ENCODE measurements around the gene RCL1. TPM values are rescaled to one million over a fixed set of nuclear protein-coding genes. Genes with fewer than 3 reads are reported as not detected.
A peak's percentile ranks its signal among the peaks of the same experiment; 100 is the strongest.

RCL1 gene
- total and polyA plus RNA-seq, 3 experiments from 2014 or later, result 17.7 to 39.1 (median 36.5) TPM

DNA sequence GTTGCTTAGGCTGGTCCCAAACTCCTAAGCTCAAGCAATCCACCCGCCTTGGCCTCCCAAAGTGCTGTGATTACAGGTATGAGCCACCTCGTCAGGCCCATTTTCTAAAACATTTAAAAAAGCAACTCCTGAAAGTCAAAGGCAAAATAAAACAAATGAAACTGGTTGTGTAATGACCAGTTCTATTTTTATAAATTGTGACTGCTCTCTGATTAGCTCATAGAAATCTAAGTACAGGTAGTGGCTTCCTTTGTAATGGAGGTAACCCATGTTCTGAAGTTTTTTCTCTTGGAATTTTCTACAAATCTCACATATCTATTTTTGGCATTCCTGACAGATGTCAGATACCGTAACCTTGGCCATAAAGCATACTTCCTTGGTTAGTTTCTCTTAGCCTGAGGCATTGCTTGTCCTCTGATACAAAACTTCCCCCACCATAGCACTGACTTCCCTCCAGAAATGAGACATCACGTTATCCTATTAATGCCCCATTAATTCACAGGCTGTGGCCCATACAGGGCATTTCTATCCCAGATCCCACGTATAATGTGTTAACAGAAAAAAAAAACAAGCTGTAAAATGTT, 37.6 kb upstream of the RCL1 start:
- no peak overlapping the region for H3K27ac ChIP-seq (ENCODE audit: low read depth, low read length)
- H3K4me1 Mint-ChIP-seq, result peaks cover 3 to 5% (median 4%) of the 10 kb centered on the region in 3 donors
- no peak overlapping the region for H3K27ac Mint-ChIP-seq
- H3K4me1 ChIP-seq (ENCODE audit: insufficient read depth, low read length), result no peaks in the 10 kb centered on the region
- H3K4me3 ChIP-seq (ENCODE audit: low read length), result no peak overlapping the region
- CTCF ChIA-PET, result interaction anchor here (1.1 to 10.4 kb wide), 3 partner anchors 9 to 835 kb away, joined by 3 to 93 read pairs (median 4); partner anchors contain the start of gene JAK2
- POLR2A ChIA-PET, result no interaction called here
- no peaks in the 10 kb centered on the region for H3K36me3 ChIP-seq (ENCODE audit: insufficient read depth, low read length)
- no peak for DNase-seq
- H3K27me3 ChIP-seq (ENCODE audit: insufficient read depth, low read length, poor library complexity, severe bottlenecking), result no peaks in the 10 kb centered on the region
- H3K4me3 Mint-ChIP-seq, result no peak overlapping the region
- H3K9me3 ChIP-seq (ENCODE audit: low read length), result no peaks in the 10 kb centered on the region
- no peaks in the 10 kb centered on the region for H3K9me3 Mint-ChIP-seq
- no peaks in the 10 kb centered on the region for H3K36me3 Mint-ChIP-seq
- peaks cover 10 to 14% of the 10 kb centered on the region in 2 donors for H3K27me3 Mint-ChIP-seq

DNA sequence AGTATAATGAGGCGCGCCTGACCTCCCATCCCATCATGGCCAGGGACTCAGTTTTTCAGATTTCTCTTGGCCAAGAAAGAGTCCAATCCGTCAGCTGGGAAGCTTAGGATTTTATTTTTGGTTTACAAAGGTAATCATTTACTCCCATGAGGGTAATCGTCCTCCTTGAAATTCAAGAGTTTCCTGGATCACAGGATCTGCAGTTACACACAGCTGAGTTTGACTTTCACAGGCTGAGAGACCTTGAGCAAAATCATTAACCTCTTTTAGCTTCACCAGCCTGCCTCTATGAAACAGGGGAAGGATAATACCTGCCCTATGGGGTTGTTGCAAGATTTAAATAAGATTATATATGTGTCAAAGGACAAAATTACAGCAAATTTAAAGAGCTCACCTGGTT, 36.3 kb upstream of the RCL1 start:
- peaks cover 5 to 16% of the 10 kb centered on the region in 2 donors for H3K27me3 Mint-ChIP-seq
- H3K9me3 Mint-ChIP-seq, result no peaks in the 10 kb centered on the region
- POLR2A ChIA-PET, result no interaction called here
- Histone ChIP-seq H3K4me3 (ENCODE audit: low read length) (no peak overlapping the region), H3K36me3 (ENCODE audit: insufficient read depth, low read length) (no peaks in the 10 kb centered on the region), H3K9me3 (ENCODE audit: low read length) (no peaks in the 10 kb centered on the region), H3K27ac (ENCODE audit: low read depth, low read length) (no peak overlapping the region), H3K27me3 (ENCODE audit: insufficient read depth, low read length, poor library complexity, severe bottlenecking) (no peaks in the 10 kb centered on the region), H3K4me1 (ENCODE audit: insufficient read depth, low read length) (no peaks in the 10 kb centered on the region)
- DNase-seq, result no peak
- H3K36me3 Mint-ChIP-seq, result no peaks in the 10 kb centered on the region
- H3K27ac Mint-ChIP-seq, result no peak overlapping the region
- H3K4me3 Mint-ChIP-seq, result no peak overlapping the region
- CTCF ChIA-PET, result interaction anchor here (0.8 to 10.4 kb wide), 4 partner anchors 13 to 230 kb away, joined by 3 to 93 read pairs (median 4); partner anchors contain the start of gene JAK2
- H3K4me1 Mint-ChIP-seq, result peaks cover 3 to 4% (median 4%) of the 10 kb centered on the region in 3 donors

DNA sequence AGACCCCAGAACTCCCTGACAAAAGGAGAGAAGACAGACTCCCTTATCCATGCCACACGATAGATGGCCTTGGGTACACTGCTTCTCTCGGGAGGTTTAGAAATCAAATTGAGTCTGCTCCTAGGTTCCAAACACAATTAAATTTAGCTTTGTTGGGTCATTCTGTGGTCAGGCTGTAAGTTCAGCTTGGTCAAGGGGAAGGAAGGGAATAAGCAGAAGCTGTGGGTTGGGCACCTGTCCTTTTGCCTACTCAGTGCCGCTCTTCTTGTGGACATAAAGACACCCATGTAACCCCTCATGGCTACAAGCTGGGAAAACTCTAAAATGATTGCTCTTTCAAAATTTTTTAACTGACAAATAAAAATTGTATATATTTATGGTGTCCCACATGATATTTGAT, 32.6 kb upstream of the RCL1 start:
- H3K27ac Mint-ChIP-seq, result no peak overlapping the region
- H3K36me3 Mint-ChIP-seq, result no peaks in the 10 kb centered on the region
- CTCF ChIA-PET, result interaction anchor here (0.7 to 10.4 kb wide), 22 partner anchors 8 to 869 kb away, joined by 3 to 93 read pairs (median 4); partner anchors contain the start of genes AK3, JAK2, RCL1 and RIC1
- POLR2A ChIA-PET, result no interaction called here
- peaks cover 8 to 11% (median 10%) of the 10 kb centered on the region in 3 donors for H3K4me1 Mint-ChIP-seq
- Histone ChIP-seq H3K4me1 (ENCODE audit: insufficient read depth, low read length) (no peaks in the 10 kb centered on the region), H3K27me3 (ENCODE audit: insufficient read depth, low read length, poor library complexity, severe bottlenecking) (no peaks in the 10 kb centered on the region), H3K9me3 (ENCODE audit: low read length) (no peaks in the 10 kb centered on the region), H3K4me3 (ENCODE audit: low read length) (no peak overlapping the region), H3K27ac (ENCODE audit: low read depth, low read length) (no peak overlapping the region), H3K36me3 (ENCODE audit: insufficient read depth, low read length) (no peaks in the 10 kb centered on the region)
- no peak overlapping the region for H3K4me3 Mint-ChIP-seq
- peaks cover 0 to 9% of the 10 kb centered on the region in 2 donors for H3K27me3 Mint-ChIP-seq
- H3K9me3 Mint-ChIP-seq, result no peaks in the 10 kb centered on the region
- DNase-seq, result no peak

DNA sequence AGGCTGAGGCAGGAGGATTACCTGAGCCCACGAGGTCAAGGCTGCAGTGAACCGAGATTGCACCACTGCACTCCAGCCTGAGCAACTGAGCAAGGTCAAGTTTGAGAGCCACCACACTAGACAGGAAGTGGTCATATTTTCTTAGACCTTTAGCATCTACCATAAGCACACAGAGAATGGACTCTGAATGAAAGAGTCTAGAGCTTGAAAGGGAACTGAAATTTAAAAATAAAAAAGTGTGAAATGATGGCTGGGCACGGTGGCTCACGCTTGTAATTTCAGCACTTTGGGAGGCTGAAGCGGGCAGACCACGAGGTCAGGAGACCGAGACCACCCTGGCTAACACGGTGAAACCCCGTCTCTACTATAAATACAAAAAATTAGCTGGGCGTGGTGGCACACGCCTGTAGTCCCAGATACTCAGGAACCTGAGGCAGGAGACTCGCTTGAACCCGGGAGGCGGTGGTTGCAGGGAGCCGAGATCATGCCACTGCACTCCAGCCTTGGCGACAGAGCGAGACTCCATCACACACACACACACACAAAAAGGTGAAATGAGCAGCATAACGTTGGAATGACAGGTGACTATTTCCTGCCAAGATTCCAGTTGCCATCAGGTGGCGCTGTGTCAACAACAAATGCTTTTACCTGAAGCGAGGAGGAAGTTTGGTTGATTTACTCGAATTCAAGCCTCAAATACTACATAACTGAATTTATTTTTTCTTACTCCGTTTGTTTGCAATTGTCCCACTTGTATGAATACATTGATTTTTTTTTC, 30.4 kb upstream of the RCL1 start:
- ChIA-PET CTCF (interaction anchor here (0.6 to 10.4 kb wide), 18 partner anchors 9 to 839 kb away, joined by 3 to 93 read pairs (median 4); partner anchors contain the start of genes AK3, JAK2 and RCL1), POLR2A (interaction anchor here (0.6 kb wide), 1 partner anchor 31 kb away, joined by 3 read pairs; no protein-coding TSS in a partner anchor)
- no peaks in the 10 kb centered on the region for H3K36me3 ChIP-seq (ENCODE audit: insufficient read depth, low read length)
- no peak overlapping the region for H3K4me3 ChIP-seq (ENCODE audit: low read length)
- DNase-seq, result peak; percentile 60 to 84 (median 68)
- Mint-ChIP-seq H3K4me1 (peaks cover 8 to 11% (median 10%) of the 10 kb centered on the region in 3 donors), H3K36me3 (no peaks in the 10 kb centered on the region), H3K9me3 (no peaks in the 10 kb centered on the region), H3K27ac (peak overlapping the region in 3 of 8 donors; percentile 17 to 51 (median 30)), H3K4me3 (peak overlapping the region in 5 of 7 donors; percentile 22 to 87 (median 27)), H3K27me3 (peaks cover 0 to 9% of the 10 kb centered on the region in 2 donors)
- no peaks in the 10 kb centered on the region for H3K9me3 ChIP-seq (ENCODE audit: low read length)
- no peaks in the 10 kb centered on the region for H3K27me3 ChIP-seq (ENCODE audit: insufficient read depth, low read length, poor library complexity, severe bottlenecking)
- H3K4me1 ChIP-seq (ENCODE audit: insufficient read depth, low read length), result no peaks in the 10 kb centered on the region
- H3K27ac ChIP-seq (ENCODE audit: low read depth, low read length), result no peak overlapping the region

DNA sequence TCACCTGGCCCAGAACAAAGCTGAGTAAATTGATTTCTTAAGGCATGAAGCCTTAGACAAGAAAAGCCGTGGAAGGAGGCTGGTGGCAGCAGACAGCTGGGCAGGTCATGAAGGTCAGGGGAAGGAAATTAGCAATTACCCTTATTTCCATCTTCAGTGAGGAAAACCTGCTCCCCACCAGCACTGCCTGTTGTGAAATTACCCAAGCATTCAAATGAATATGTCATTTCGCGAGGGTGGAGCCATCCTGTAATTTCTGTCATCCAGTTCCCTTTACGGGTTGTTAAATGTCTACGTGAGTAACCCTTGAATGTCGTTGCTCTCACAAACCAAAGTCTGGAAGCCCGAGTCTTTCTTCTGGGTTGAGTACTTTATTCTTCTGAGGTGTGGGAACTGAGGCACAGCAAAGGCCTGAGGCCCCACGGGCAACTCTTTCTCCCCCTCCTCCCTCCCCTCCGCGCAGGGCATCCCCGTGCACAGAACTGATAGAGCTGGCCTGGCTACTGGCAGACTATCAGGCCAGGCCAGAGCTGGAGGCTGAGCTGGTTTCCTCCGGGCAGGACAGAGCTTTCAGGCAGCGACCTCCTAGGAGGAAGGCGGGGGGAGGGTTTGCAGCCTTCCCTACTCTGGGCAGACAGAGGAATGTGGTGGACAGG, 29.7 kb upstream of the RCL1 start:
- DNase-seq, result no peak
- POLR2A ChIA-PET, result interaction anchor here (0.6 kb wide), 1 partner anchor 841 kb away, joined by 3 read pairs; no protein-coding TSS in a partner anchor

DNA sequence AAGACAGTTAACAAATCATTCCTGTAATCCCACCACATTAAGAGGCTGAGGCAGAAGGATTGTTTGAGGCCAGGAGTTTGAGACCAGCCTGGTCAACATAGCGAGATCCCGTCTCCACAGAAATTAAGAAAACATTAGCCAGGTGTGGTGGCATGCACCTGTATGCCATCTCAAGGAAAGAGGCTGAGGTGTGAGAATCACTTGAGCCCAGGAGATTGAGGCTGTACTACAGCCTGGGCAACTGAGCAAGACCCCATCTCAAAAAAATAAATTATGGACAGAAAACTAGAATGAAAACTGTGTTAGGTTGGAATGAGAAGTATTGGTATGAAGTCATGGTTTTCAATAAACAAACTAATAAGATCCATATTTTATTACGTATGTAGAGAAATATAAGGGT, 28.7 kb upstream of the RCL1 start:
- no peaks in the 10 kb centered on the region for H3K9me3 ChIP-seq (ENCODE audit: low read length)
- no peak for DNase-seq
- H3K4me1 Mint-ChIP-seq, result peaks cover 8 to 11% (median 10%) of the 10 kb centered on the region in 3 donors
- H3K27ac Mint-ChIP-seq, result peak overlapping the region in 1 of 8 donors; percentile 61
- peaks cover 0 to 9% of the 10 kb centered on the region in 2 donors for H3K27me3 Mint-ChIP-seq
- CTCF ChIA-PET, result interaction anchor here (1.2 to 10.4 kb wide), 4 partner anchors 19 to 226 kb away, joined by 3 to 93 read pairs (median 12); partner anchors contain the start of genes JAK2 and RCL1
- no peaks in the 10 kb centered on the region for H3K36me3 ChIP-seq (ENCODE audit: insufficient read depth, low read length)
- no peak overlapping the region for H3K27ac ChIP-seq (ENCODE audit: low read depth, low read length)
- no peaks in the 10 kb centered on the region for H3K36me3 Mint-ChIP-seq
- POLR2A ChIA-PET, result no interaction called here
- H3K4me1 ChIP-seq (ENCODE audit: insufficient read depth, low read length), result no peaks in the 10 kb centered on the region
- no peaks in the 10 kb centered on the region for H3K27me3 ChIP-seq (ENCODE audit: insufficient read depth, low read length, poor library complexity, severe bottlenecking)
- no peak overlapping the region for H3K4me3 ChIP-seq (ENCODE audit: low read length)
- H3K4me3 Mint-ChIP-seq, result no peak overlapping the region
- H3K9me3 Mint-ChIP-seq, result no peaks in the 10 kb centered on the region

More for the DNA sequence above, 29.7 kb upstream of the RCL1 start:
- Mint-ChIP-seq H3K4me1 (peaks cover 8 to 11% (median 10%) of the 10 kb centered on the region in 3 donors), H3K27ac (peak overlapping the region in 3 of 8 donors; percentile 17 to 51 (median 30)), H3K36me3 (no peaks in the 10 kb centered on the region), H3K27me3 (peaks cover 0 to 9% of the 10 kb centered on the region in 2 donors), H3K4me3 (peak overlapping the region in 3 of 7 donors; percentile 22 to 42 (median 27)), H3K9me3 (no peaks in the 10 kb centered on the region)
- no peaks in the 10 kb centered on the region for H3K4me1 ChIP-seq (ENCODE audit: insufficient read depth, low read length)
- no peaks in the 10 kb centered on the region for H3K9me3 ChIP-seq (ENCODE audit: low read length)
- CTCF ChIA-PET, result interaction anchor here (0.6 to 10.4 kb wide), 17 partner anchors 8 to 838 kb away, joined by 3 to 93 read pairs (median 3); partner anchors contain the start of genes AK3, JAK2 and RCL1
- H3K4me3 ChIP-seq (ENCODE audit: low read length), result no peak overlapping the region
- no peak overlapping the region for H3K27ac ChIP-seq (ENCODE audit: low read depth, low read length)
- no peaks in the 10 kb centered on the region for H3K27me3 ChIP-seq (ENCODE audit: insufficient read depth, low read length, poor library complexity, severe bottlenecking)
- no peaks in the 10 kb centered on the region for H3K36me3 ChIP-seq (ENCODE audit: insufficient read depth, low read length)

DNA sequence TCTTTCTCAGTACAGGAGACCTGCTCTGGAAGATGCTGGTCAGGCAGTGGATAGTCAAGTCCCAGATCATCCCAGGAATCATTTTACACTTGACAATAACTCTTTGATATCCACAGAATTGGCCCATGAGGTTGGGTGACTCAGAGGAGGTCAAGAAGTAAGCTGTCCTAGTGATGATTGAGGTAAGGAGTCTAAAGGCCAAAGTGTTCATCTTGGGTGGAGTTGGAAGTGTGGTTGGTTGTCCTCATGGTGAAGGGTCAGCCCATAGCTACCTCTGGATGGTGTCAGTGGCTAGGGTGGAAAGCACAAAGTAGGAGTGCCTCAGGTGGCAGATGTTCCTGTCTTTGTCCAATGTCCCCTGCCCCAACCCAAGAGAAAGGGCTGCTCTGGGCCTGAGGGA, 24.1 kb upstream of the RCL1 start:
- no peak overlapping the region for H3K27ac Mint-ChIP-seq
- H3K4me1 Mint-ChIP-seq, result no peaks in the 10 kb centered on the region
- H3K4me1 ChIP-seq (ENCODE audit: insufficient read depth, low read length), result no peaks in the 10 kb centered on the region
- ChIA-PET POLR2A (no interaction called here), CTCF (interaction anchor here (1.4 to 3.0 kb wide), 2 partner anchors 9 to 219 kb away, joined by 3 to 13 read pairs; no protein-coding TSS in a partner anchor)
- no peaks in the 10 kb centered on the region for H3K36me3 ChIP-seq (ENCODE audit: insufficient read depth, low read length)
- H3K9me3 ChIP-seq (ENCODE audit: low read length), result no peaks in the 10 kb centered on the region
- no peak overlapping the region for H3K4me3 ChIP-seq (ENCODE audit: low read length)
- no peaks in the 10 kb centered on the region for H3K27me3 ChIP-seq (ENCODE audit: insufficient read depth, low read length, poor library complexity, severe bottlenecking)
- H3K4me3 Mint-ChIP-seq, result no peak overlapping the region
- H3K27me3 Mint-ChIP-seq, result no peaks in the 10 kb centered on the region
- peaks cover 0 to 2% (median 0%) of the 10 kb centered on the region in 3 donors for H3K36me3 Mint-ChIP-seq
- H3K9me3 Mint-ChIP-seq, result no peaks in the 10 kb centered on the region
- H3K27ac ChIP-seq (ENCODE audit: low read depth, low read length), result no peak overlapping the region
- no peak for DNase-seq

All from CD8-positive, alpha-beta memory T cell (primary cell).